Measurements from ENCODE around the gene PDZRN4. TPM values are rescaled to one million over a fixed set of nuclear protein-coding genes. Genes with fewer than 3 reads are reported as not detected.

The PDZRN4 gene
- total and polyA plus RNA-seq, 8 donors: 0.11 to 0.76 (median 0.34) TPM

GRCh38 chr12:41473441-41473840 is 285.3 kb downstream of the PDZRN4 start:
- H3K9me3 ChIP-seq: no peaks in the 10 kb centered on the region
- DNase-seq: no peak
- no peaks in the 10 kb centered on the region for H3K4me1 ChIP-seq
- intact Hi-C loops (cut with DNase I): no loop called here
- no peak overlapping the region for H3K27ac ChIP-seq
- no peak for TF ChIP-seq CTCF (IDR thresholded peaks at IDR 0.05)
- no peaks in the 10 kb centered on the region for H3K36me3 ChIP-seq
- H3K27me3 ChIP-seq: no peaks in the 10 kb centered on the region
- ATAC-seq: no peak
- no peak overlapping the region for H3K4me3 ChIP-seq

DNA sequence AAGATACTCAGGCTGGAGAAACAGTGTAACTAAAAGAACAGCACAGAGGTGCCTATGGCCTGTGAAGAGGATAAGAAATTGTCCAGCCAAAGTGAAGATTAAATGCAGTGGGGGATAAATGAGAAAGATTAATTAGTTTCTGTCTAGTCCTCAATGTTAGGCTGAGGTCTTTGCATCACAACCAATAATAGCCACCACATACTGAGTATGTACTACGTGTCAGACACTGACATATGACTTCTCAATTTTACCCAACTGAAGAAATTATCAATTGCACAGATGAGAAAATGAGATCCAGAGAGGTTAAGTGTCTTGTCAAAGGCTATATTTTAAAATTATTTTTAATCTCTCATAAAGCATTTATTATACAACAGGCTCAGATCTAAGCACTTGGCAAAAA is 285.9 kb downstream of the PDZRN4 start:
- no peak overlapping the region for H3K27ac ChIP-seq
- ATAC-seq (no peak), DNase-seq (no peak)
- TF ChIP-seq CTCF (IDR thresholded peaks at IDR 0.05): no peak
- no peaks in the 10 kb centered on the region for H3K27me3 ChIP-seq
- no peak overlapping the region for H3K4me3 ChIP-seq
- no peaks in the 10 kb centered on the region for H3K36me3 ChIP-seq
- no peaks in the 10 kb centered on the region for H3K9me3 ChIP-seq
- H3K4me1 ChIP-seq: no peaks in the 10 kb centered on the region
- intact Hi-C loops (cut with DNase I): no loop called here

- no peak for ATAC-seq
- Histone ChIP-seq H3K4me1 (no peaks in the 10 kb centered on the region), H3K27me3 (no peaks in the 10 kb centered on the region), H3K36me3 (no peaks in the 10 kb centered on the region), H3K27ac (no peak overlapping the region), H3K9me3 (no peaks in the 10 kb centered on the region), H3K4me3 (no peak overlapping the region)
- no peak for TF ChIP-seq CTCF (IDR thresholded peaks at IDR 0.05)
- DNase-seq: no peak
- intact Hi-C loops (cut with DNase I): no loop called here
Measured at GRCh38 chr12:41476499-41477439, 288.6 kb downstream of the PDZRN4 start.

DNA sequence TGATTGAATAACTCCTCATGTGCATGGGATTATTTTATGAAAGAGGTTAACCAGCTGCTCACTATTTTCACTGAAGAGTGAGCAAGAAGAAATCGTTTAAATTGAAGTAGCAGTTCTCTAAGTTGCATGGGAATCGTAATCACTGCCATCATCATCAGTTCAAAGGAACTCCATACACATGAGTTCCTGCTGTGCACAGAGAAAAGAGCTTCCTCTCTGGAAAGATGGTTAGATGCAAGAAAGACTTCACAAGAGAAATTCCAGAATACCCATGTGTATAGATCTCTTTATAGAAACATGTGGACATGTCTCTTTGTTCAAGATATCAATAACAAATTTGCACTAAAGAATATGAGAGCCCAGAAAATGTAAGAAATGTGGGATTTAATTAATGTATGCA is 291.3 kb downstream of the PDZRN4 start:
- no peak overlapping the region for H3K4me3 ChIP-seq
- ATAC-seq (no peak), DNase-seq (no peak)
- no peaks in the 10 kb centered on the region for H3K36me3 ChIP-seq
- no peak for TF ChIP-seq CTCF (IDR thresholded peaks at IDR 0.05)
- intact Hi-C loops (cut with DNase I): no loop called here
- H3K9me3 ChIP-seq: no peaks in the 10 kb centered on the region
- no peaks in the 10 kb centered on the region for H3K4me1 ChIP-seq
- no peak overlapping the region for H3K27ac ChIP-seq
- no peaks in the 10 kb centered on the region for H3K27me3 ChIP-seq

DNA sequence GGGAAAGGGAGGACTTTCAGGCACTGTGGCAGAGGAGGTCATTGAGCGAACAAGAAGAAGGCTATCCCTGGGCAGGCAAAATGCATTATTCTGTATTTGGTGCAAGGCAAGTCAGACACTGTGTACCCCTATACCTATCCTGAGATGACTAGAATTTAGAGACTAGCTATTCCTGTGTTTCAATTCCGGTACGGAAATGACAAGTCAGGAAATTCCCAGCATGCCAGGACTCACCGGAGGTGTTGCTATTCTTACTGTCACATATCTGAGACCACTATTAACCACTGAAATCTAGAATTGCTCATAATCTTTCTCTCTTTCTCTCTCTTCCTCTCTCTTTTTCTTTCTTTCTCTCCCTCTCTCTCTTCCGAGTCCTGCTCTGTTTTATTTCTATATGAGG is 297.1 kb downstream of the PDZRN4 start:
- no peaks in the 10 kb centered on the region for H3K36me3 ChIP-seq
- no peak overlapping the region for H3K4me3 ChIP-seq
- no peak overlapping the region for H3K27ac ChIP-seq
- ATAC-seq: no peak
- no peaks in the 10 kb centered on the region for H3K27me3 ChIP-seq
- no peak for DNase-seq
- no peak for TF ChIP-seq CTCF (IDR thresholded peaks at IDR 0.05)
- H3K4me1 ChIP-seq: no peaks in the 10 kb centered on the region
- H3K9me3 ChIP-seq: no peaks in the 10 kb centered on the region
- intact Hi-C loops (cut with DNase I): no loop called here

All from left lung (tissue), 10 donors.